HG03342 (cell line): Measurements from ENCODE around the gene GNG2.
A peak's percentile ranks its signal among the peaks of the same experiment; 100 is the strongest.

Experiments
- ATAC-seq: cut with Tn5 transposase; IDR thresholded peaks from one replicate; pipeline ENCODE4 v1.9.1; 2021; ENCODE audit warnings: mild to moderate bottlenecking, moderate library complexity; ENCODE audit not compliant: unreplicated experiment

The GNG2 gene

DNA sequence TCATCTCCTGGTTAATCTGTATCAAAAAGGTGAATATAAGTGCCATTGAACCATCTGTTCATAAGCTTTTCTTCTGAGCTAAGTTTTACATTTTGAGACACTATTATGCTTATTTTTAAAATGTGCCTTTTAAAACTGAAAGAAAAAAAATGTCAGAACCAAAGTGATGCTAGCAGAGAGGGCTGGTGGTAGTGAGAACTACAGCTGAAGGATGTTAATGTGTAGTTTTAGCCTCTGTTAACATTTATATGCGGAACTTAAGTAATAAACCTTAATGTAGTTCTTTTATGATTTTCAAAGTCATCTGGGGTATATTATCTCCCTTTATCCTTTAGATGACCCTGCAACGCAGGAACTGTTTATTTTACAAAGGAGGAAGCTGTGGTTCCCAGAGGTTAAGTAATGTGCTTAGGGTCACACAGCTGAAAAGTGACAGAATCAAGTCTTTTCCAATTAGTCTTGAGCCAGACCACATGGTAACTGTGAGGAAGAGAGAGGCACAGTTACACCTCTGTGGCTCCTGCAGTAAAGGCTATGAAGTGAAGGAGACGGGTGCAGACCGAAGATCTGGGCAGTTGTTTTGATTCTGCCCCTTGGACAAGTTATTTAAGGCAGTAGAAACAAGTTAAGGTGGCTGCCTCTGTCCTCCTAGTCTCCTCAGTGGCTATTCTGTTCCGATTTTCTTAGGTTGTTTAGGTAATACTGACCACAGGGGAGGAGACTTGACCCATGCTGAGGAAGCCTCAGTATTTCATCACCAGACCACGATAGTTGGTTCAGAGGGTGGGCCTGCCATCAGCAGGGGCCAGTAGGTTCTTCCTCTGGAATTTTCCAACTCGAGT is 23.9 kb downstream of the GNG2 start:
- ATAC-seq, result peak; percentile 68

- no peak for ATAC-seq
Measured at GRCh38 chr14:51889851-51890250, 29.4 kb downstream of the GNG2 start.

- ATAC-seq, result no peak
Measured at GRCh38 chr14:51894250-51894649, 33.8 kb downstream of the GNG2 start.

GRCh38 chr14:51895375-51895774 is 35.0 kb downstream of the GNG2 start:
- ATAC-seq, result no peak

- no peak for ATAC-seq
Measured at GRCh38 chr14:51897791-51898355, 37.5 kb downstream of the GNG2 start.

GRCh38 chr14:51901475-51902024 is 41.1 kb downstream of the GNG2 start:
- ATAC-seq, result no peak

DNA sequence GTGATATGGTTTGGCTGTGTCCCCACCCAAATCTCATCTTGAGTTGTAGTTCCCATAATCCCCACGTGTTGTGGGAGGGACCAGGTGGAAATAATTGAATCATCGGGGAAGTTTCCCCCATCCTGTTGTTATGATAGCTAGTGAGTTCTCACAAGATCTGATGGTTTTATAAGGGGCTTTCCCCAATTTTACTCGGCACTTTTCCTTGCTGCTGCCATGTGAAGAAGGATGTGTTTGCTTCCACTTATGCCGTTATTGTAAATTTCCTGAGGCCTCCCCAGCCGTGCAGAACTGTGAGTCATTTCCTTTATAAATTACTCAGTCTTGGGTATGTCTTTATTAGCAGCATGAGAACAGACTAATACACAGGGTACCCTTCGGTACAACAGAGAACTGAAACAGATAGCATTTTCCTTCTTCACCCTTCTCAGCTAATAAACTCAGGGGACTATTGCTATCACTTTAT is 45.3 kb downstream of the GNG2 start:
- ATAC-seq, result peak; percentile 89

- ATAC-seq, result no peak
Measured at GRCh38 chr14:51908086-51908485, 47.7 kb downstream of the GNG2 start.

DNA sequence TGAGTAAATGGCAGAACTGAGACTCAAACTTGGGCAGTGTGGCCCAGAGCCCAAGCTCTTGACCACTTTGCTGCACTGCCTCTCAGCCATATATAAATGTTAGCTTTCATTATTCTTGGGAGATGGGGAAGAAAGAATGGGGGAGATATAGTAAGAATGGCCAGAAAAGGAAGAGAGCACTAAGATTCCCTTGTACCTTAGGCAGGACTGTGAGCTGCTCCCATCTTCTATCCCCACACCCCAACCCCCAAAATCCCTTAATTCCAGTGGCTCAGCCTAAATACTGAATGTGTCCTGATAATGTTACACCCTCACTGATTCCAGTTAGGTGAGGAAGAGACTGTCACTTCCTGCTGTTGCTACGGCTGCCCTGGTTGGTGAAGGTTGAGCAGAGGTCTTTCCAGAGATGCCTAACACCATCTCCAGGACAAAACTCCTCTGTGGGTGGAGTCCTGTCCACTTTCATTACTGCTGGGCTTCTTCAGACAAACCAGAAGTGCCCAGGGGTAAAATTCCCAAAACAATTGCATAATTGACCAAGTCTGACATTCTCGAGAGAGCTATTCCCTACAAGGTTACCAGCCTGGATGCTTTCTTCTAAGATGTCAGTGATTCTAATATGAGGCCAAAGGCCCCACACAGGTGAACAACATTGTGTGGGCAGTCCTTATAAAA is 51.8 kb downstream of the GNG2 start:
- no peak for ATAC-seq

DNA sequence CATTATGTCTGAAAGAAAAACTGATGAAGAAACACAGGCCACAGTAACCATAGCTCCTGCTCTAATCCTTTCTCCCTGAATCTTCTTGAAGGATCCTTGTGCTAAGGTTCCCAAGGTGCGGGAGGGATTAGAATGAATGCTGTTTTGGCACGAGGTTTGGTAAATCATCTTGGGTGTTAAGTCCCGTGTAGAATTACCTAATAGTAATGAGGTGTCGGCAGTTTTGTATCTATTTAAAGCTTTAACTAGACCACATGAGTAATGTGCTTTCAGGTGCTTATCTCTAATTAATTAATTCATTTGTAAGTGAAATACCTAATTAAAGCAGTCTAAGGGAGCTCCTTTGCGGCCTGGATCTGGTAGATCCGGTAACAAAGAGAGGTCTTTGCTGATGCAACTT is 53.9 kb downstream of the GNG2 start:
- no peak for ATAC-seq

GRCh38 chr14:51917193-51917592 is 56.8 kb downstream of the GNG2 start:
- no peak for ATAC-seq

DNA sequence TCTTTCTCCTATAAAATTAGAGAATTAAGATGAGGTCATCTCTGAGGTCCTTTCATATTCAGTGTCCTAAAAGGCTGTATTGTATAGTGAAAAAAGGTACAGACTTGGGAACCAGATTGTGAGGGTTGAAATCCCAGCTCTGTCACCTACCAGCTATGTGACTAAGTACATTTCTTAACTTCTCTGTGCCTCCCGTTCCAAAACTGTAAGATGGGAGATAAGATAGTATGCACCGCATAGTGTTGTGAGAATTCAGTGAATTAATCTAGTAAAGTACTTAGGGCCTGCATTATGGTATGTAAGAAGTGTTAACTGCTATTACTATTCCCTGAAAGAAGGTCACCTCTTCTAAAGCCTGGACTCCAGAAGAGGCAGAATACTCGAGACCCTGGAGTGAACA is 60.6 kb downstream of the GNG2 start:
- ATAC-seq, result no peak

DNA sequence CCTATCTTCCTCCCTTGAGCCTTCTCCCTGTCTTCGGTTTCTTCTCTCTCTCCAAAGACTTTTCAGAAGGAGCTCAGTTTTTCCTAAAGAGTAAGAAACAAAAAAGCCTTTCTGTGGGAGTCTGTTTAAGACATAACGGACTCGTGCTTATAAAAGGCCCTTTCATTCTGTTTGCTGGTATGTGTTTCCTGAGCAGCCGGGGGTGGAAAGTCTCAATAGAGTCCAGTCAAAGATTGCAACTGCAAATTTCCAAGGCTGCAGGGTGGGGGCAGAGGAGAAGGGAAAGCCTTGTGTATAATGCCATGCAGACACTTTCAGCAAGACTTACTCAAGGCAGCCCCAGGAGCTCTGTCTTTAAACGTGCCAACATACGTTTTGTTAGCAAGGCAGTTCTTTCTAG is 62.2 kb downstream of the GNG2 start:
- ATAC-seq, result no peak

GRCh38 chr14:51924600-51924999 is 64.2 kb downstream of the GNG2 start:
- no peak for ATAC-seq

- no peak for ATAC-seq
Measured at GRCh38 chr14:51925980-51926379, 65.6 kb downstream of the GNG2 start.

- no peak for ATAC-seq
Measured at GRCh38 chr14:51926449-51926848, 66.0 kb downstream of the GNG2 start.

DNA sequence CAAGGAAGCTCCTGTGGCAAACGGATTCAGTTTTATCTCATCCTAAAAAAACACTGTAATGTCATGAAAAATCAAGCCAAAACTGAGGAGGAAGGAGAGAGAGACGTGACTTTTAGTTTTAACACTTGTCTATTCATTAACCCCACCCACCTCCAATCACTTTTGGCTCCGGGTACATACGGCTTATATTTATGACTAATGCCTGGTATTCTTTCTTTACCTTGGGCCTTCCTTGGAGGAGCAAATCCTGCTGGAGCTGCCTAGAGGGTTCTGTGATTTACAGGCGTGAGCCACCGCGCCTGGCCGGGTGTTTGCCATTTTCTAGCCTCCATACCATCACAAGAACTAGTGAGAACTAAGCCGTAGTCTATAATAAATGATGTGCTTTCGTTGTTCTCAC is 68.2 kb downstream of the GNG2 start:
- ATAC-seq, result no peak

DNA sequence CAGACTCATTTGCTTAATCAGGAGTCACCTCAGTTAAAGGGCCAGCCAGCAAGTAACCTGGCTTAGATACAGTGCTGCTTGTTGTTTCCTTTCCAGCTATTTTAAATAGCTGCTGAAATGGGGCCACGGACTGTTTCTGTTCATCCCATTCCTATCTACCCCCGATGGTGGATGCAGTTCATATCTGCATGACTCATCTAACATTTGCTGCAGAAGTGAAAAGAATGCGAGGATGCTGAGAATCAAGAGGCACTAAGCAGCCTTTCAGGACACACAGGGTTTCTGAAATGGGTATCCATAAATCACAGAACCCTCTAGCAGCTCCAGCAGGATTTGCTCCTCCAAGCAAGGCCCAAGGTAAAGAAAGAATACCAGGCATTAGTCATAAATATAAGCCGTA is 68.8 kb downstream of the GNG2 start:
- no peak for ATAC-seq

- ATAC-seq, result no peak
Measured at GRCh38 chr14:51929910-51930682, 69.7 kb downstream of the GNG2 start.

DNA sequence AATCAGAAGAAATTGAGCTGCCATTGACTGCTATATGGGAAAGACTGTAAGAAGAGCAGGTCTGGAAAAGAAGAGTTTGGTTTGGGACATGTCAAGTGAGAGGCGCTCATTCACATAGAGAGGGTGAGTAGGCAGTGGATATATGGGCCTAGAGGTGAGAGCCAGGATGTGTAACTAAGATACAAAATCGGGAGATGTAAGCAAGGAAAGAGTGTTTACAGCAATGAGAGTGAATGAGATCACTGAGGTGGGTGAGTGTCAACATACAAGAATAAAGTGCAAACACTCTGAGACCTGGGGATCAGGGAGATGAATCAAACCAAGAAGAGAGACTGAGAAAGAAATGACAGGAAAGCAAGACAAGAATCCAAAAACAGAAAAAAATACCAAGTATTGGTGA is 70.9 kb downstream of the GNG2 start:
- no peak for ATAC-seq

DNA sequence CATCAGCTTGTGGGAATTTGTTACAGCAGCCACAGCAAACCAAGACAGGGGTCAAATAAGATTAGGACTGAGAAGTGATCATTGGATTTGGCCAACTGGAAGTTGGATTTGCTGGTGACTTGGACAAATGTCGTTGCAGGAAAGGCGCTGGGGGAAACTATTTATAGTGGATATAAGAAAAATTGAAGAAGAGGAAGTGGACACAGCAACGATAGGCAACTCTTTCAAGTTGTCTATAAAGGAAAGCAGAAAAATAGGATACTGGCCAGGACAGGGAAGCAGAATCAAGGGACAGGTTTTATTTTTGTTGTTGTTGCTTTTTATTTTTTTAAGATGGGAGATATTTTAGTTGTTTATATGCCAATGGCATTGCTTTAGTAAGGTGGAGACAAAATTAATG is 72.8 kb downstream of the GNG2 start:
- ATAC-seq, result no peak
